Mammary epithelial cell (primary cell): ENCODE measurements around the gene GDPD3.

ENCODE experiments used
- EZH2 ChIP-seq: IDR thresholded peaks from 2 replicates; pipeline ENCODE4 v1.6.1; 2012; ENCODE audit warnings: low read length, inconsistent platforms, borderline replicate concordance
- TF ChIP-seq, protein P1 (sequence below), 2 donors: IDR thresholded peaks in 1 of 2; conservative IDR thresholded peaks in 1 of 2; 2 replicates each; pipeline ENCODE4 v1.5.1; 2011 to 2012; ENCODE audit warnings: inconsistent platforms in 2 of 2, low read length in 2 of 2, mild to moderate bottlenecking in 2 of 2, control low read depth in 1 of 2, low read depth in 1 of 2; ENCODE audit not compliant: insufficient read depth in 1 of 2; ENCODE audit errors: extremely low read depth in 1 of 2

DNA sequence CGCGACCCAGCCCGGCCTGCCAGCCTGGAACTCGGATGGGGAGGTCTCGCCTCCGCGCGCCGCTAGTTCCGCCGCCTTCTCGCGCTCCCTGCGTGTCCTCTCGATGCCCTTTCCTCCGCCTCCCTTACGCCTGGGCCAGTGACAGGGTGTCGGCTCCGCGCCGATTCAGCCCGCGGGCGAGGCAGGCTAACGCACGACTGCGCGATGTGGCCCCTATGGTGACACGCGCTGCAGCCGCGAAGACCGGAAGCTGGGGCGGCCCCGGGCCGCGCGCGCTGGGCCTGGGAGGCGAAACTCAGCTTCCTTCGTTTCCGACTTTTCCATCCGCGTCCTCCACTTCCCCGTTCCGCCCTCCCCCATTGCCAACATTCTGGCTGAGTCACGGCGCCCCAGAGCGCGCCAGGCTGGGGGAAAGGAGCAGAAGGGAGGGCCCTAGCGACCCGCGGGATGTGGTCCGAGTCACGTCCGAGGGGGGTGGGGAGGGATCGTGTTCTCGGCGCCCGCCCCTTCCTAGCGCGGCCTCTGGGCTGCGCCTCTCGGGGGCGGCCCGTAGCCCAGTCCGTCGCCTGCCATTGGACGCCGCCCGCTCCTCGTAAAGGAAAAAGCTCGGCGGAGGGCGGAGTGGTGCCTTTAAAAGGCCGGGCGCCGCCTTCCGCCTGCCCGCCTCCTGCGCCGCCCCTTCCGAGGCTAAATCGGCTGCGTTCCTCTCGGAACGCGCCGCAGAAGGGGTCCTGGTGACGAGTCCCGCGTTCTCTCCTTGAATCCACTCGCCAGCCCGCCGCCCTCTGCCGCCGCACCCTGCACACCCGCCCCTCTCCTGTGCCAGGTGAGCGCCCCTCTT is 48.0 kb downstream of the GDPD3 start, which contains the start of gene ALDOA:
- TF ChIP-seq, protein P1, sequence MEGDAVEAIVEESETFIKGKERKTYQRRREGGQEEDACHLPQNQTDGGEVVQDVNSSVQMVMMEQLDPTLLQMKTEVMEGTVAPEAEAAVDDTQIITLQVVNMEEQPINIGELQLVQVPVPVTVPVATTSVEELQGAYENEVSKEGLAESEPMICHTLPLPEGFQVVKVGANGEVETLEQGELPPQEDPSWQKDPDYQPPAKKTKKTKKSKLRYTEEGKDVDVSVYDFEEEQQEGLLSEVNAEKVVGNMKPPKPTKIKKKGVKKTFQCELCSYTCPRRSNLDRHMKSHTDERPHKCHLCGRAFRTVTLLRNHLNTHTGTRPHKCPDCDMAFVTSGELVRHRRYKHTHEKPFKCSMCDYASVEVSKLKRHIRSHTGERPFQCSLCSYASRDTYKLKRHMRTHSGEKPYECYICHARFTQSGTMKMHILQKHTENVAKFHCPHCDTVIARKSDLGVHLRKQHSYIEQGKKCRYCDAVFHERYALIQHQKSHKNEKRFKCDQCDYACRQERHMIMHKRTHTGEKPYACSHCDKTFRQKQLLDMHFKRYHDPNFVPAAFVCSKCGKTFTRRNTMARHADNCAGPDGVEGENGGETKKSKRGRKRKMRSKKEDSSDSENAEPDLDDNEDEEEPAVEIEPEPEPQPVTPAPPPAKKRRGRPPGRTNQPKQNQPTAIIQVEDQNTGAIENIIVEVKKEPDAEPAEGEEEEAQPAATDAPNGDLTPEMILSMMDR (conservative IDR thresholded peaks at IDR 0.05 in 1 of 2, IDR thresholded peaks at IDR 0.05 in 1 of 2; ENCODE audit: extremely low read depth in 1 of 2, insufficient read depth in 1 of 2, low read depth in 1 of 2, low read length in 2 of 2), result no peak
- TF ChIP-seq EZH2, result no peak
